B cell (primary cell): ENCODE measurements around the gene RGS19. TPM values are rescaled to one million over a fixed set of nuclear protein-coding genes. Genes with fewer than 3 reads are reported as not detected.
A peak's percentile ranks its signal among the peaks of the same experiment; 100 is the strongest.

Experiments
- ATAC-seq: fragments of 200-7000 bp; cut with Tn5 transposase; one replicate; pipeline ENCODE4 v1.10.0; 2021; ENCODE audit warnings: low read depth, mild to moderate bottlenecking, moderate number of reproducible peaks, moderate library complexity
- CTCF ChIA-PET: fragments of 350-600 bp; sonication (Branson Sonifier 250); formaldehyde crosslinking; loops from one replicate; lab custom pipeline; 2021; ENCODE audit warnings: antibody characterized with exemption, inconsistent platforms; lab: Charles Lee
- POLR2A ChIA-PET: fragments of 350-600 bp; sonication (Branson Sonifier 250); formaldehyde crosslinking; loops from one replicate; lab custom pipeline; 2021; ENCODE audit warnings: antibody characterized with exemption; lab: Charles Lee
- DNase-seq: peaks from one replicate; pipeline ENCODE4 v3.0.0; 2013
- H2AFZ ChIP-seq: 2 replicates; pipeline ENCODE4 v1.6.1; 2012; ENCODE audit warnings: mild to moderate bottlenecking, low read depth, low read length; ENCODE audit not compliant: insufficient read depth, poor library complexity, severe bottlenecking
- H3K27ac ChIP-seq, 2 donors: 1 replicate in 1 of 2; 2 replicates in 1 of 2; pipeline ENCODE4 v1.5.1; 2012 to 2013; ENCODE audit warnings: low read length in 2 of 2, mild to moderate bottlenecking in 2 of 2, moderate library complexity in 1 of 2
- H3K27me3 ChIP-seq, 4 experiments: fragments of 200-600 bp in 1 of 4; sonication (generic) in 1 of 4; replicated peaks in 1 of 4; 1 replicate in 2 of 4; 2 replicates in 2 of 4; pipeline versions ENCODE4 v1.6.1 to v1.7.0; 2013 to 2016; ENCODE audit warnings: low read length in 3 of 4, mild to moderate bottlenecking in 2 of 4, mixed read lengths in 1 of 4, moderate library complexity in 1 of 4; ENCODE audit not compliant: insufficient read depth in 4 of 4, control insufficient read depth in 3 of 4; ENCODE audit errors: control extremely low read depth in 1 of 4
- H3K36me3 ChIP-seq, 2 experiments: replicated peaks in 1 of 2; 1 replicate in 1 of 2; 2 replicates in 1 of 2; pipeline versions ENCODE4 v1.6.1 to v1.7.1; 2013; ENCODE audit warnings: low read length in 1 of 2; ENCODE audit not compliant: insufficient read depth in 2 of 2, control insufficient read depth in 1 of 2; ENCODE audit errors: control extremely low read depth in 1 of 2, extremely low read depth in 1 of 2
- H3K4me1 ChIP-seq, 2 donors: fragments of 200-600 bp in 1 of 2; sonication (generic) in 1 of 2; 1 replicate in 1 of 2; 2 replicates in 1 of 2; pipeline versions ENCODE4 v1.5.1 to v1.6.1; 2013 to 2017; ENCODE audit warnings: low read length in 2 of 2; ENCODE audit not compliant: control insufficient read depth in 2 of 2, insufficient read depth in 2 of 2
- H3K4me2 ChIP-seq: replicated peaks from 2 replicates; pipeline ENCODE3; 2012; ENCODE audit warnings: mild to moderate bottlenecking, low read depth, low read length; ENCODE audit not compliant: poor library complexity, severe bottlenecking
- H3K4me3 ChIP-seq, 5 experiments: fragments of 200-600 bp in 1 of 5; sonication (generic) in 1 of 5; 1 replicate in 3 of 5; 2 replicates in 2 of 5; pipeline versions ENCODE4 v1.5.1 to v1.7.0; 2011 to 2016; ENCODE audit warnings: low read length in 4 of 5, mild to moderate bottlenecking in 4 of 5, low read depth in 2 of 5, control low read depth in 1 of 5, moderate library complexity in 1 of 5; ENCODE audit not compliant: insufficient read depth in 1 of 5; ENCODE audit errors: control extremely low read depth in 1 of 5, extremely low read depth in 1 of 5
- H3K79me2 ChIP-seq: fragments of 200-600 bp; sonication (generic); one replicate; pipeline ENCODE4 v1.6.0; 2016; ENCODE audit warnings: low read length; ENCODE audit not compliant: control insufficient read depth, insufficient read depth
- H3K9ac ChIP-seq: fragments of 200-600 bp; sonication (generic); 2 replicates; pipeline ENCODE4 v1.6.1; 2017; ENCODE audit warnings: mild to moderate bottlenecking, low read length, moderate library complexity
- H3K9me3 ChIP-seq, 3 donors: one replicate each; pipeline versions ENCODE4 v1.6.1 to v1.7.1; 2013; ENCODE audit warnings: low read length in 2 of 3; ENCODE audit not compliant: control insufficient read depth in 2 of 3, insufficient read depth in 1 of 3; ENCODE audit errors: control extremely low read depth in 1 of 3
- H4K20me1 ChIP-seq: 2 replicates; pipeline ENCODE4 v1.6.0; 2012; ENCODE audit warnings: mild to moderate bottlenecking, low read length; ENCODE audit not compliant: insufficient read depth, control insufficient read depth, poor library complexity, severe bottlenecking
- H3K27ac Mint-ChIP-seq: one replicate; pipeline ENCODE4 v1.8.0; 2021; ENCODE audit warnings: mixed read lengths
- H3K27me3 Mint-ChIP-seq: one replicate; pipeline ENCODE4 v1.8.0; 2021; ENCODE audit warnings: mixed read lengths
- H3K4me1 Mint-ChIP-seq: one replicate; pipeline ENCODE4 v1.8.0; 2021; ENCODE audit warnings: mixed read lengths
- H3K4me3 Mint-ChIP-seq: one replicate; pipeline ENCODE4 v1.8.0; 2021; ENCODE audit warnings: mixed read lengths
- H3K9me3 Mint-ChIP-seq: one replicate; pipeline ENCODE4 v1.8.0; 2022; ENCODE audit warnings: mixed read lengths; ENCODE audit not compliant: insufficient read depth
- CTCF ChIP-seq: fragments of 200-600 bp; IDR thresholded peaks from one replicate; pipeline ENCODE4 v1.8.0; 2022; ENCODE audit warnings: antibody characterized with exemption, mild to moderate bottlenecking
- EZH2 ChIP-seq: IDR thresholded peaks from 2 replicates; pipeline ENCODE4 v1.6.1; 2012; ENCODE audit warnings: borderline replicate concordance, low read depth, mild to moderate bottlenecking, moderate library complexity, low read length; ENCODE audit not compliant: insufficient read depth, poor library complexity, severe bottlenecking
- WGBS: methylation state at CpG from one replicate; pipeline ENCODE4 v1.1.5; 2013; ENCODE audit warnings: missing lambda C conversion rate; ENCODE audit not compliant: insufficient coverage; 5-methylcytosine and 5-hydroxymethylcytosine counted together
- intact Hi-C: fragments of 100-400 bp; cut with micrococcal nuclease; formaldehyde crosslinking; loops from one replicate; pipeline ENCODE4 v1.10.0; 2022
- polyA plus RNA-seq: library from polyadenylated mRNA; depleted of rRNA; stranded (reverse); fragments of >200 nt; gene quantifications from 2 replicates; pipeline ENCODE4 v1.2.3, GENCODE V29; 2012
- total RNA-seq, 2 donors: library from RNA; stranded (reverse); fragments of 120-200 nt in 1 of 2; gene quantifications; 1 replicate in 1 of 2; 2 replicates in 1 of 2; pipeline versions ENCODE4 v1.2.3 to v1.2.4, GENCODE V29; 2013 to 2022

RGS19 gene
- total and polyA plus RNA-seq, 2 donors (not counting 1 experiment from before 2014, with no cell fraction given): 69.4 to 203 TPM

- H3K9ac ChIP-seq: no peak overlapping the region
- H3K4me3 ChIP-seq: no peak overlapping the region
- peaks cover 11% of the 10 kb centered on the region for H3K27me3 Mint-ChIP-seq
- no peaks in the 10 kb centered on the region for H3K9me3 Mint-ChIP-seq
- no peaks in the 10 kb centered on the region for H3K36me3 ChIP-seq
- H3K4me1 ChIP-seq: peaks cover 26% of the 10 kb centered on the region in 2 donors
- H2AFZ ChIP-seq: no peak overlapping the region
- intact Hi-C loops: no loop called here
- H3K27ac ChIP-seq: no peak overlapping the region
- H3K4me3 Mint-ChIP-seq: no peak overlapping the region
- H3K27ac Mint-ChIP-seq: no peak overlapping the region
- H3K4me2 ChIP-seq: no peak overlapping the region
- CTCF ChIA-PET: interaction anchor here (1.2 to 11.8 kb wide), 5 partner anchors 14 to 46 kb away, joined by 4 to 220 read pairs (median 5); partner anchors contain the start of gene NPBWR2
- peaks cover 0 to 18% (median 0%) of the 10 kb centered on the region in 3 donors for H3K9me3 ChIP-seq
- no peak for ATAC-seq
- peaks cover 15% of the 10 kb centered on the region for H4K20me1 ChIP-seq
- WGBS: 89% methylated on average over 3 of the region's 11 CpGs
- H3K27me3 ChIP-seq: peaks cover 0 to 14% (median 3%) of the 10 kb centered on the region in 4 experiments
- peaks cover 27% of the 10 kb centered on the region for H3K4me1 Mint-ChIP-seq
- DNase-seq: no peak
- POLR2A ChIA-PET: interaction anchor here (1.4 kb wide), 1 partner anchor 12 kb away, joined by 3 read pairs; no protein-coding TSS in a partner anchor
- peaks cover 4% of the 10 kb centered on the region for H3K79me2 ChIP-seq
- TF ChIP-seq EZH2 (no peak), CTCF (no peak)
These were observed 7.5 kb upstream of the RGS19 start for GRCh38 chr20:64086801-64087200.

- peak overlapping the region; percentile 66 for H3K27ac Mint-ChIP-seq
These were observed 5.4 kb upstream of the RGS19 start for GRCh38 chr20:64084685-64085152.

More at GRCh38 chr20:64084685-64085152, 5.4 kb upstream of the RGS19 start:
- ChIA-PET POLR2A (interaction anchor here (0.7 to 2.7 kb wide), 3 partner anchors 15 to 35 kb away, joined by 3 to 21 read pairs (median 12); no protein-coding TSS in a partner anchor), CTCF (interaction anchor here (1.1 to 11.8 kb wide), 10 partner anchors 15 to 167 kb away, joined by 3 to 220 read pairs (median 10); partner anchors contain the start of genes NPBWR2, SAMD10 and TCEA2)
- H3K4me2 ChIP-seq: peak overlapping the region; percentile 96
- peaks cover 23% of the 10 kb centered on the region for H4K20me1 ChIP-seq
- no peak overlapping the region for H3K9ac ChIP-seq
- H3K36me3 ChIP-seq: no peaks in the 10 kb centered on the region
- peaks cover 0 to 14% (median 3%) of the 10 kb centered on the region in 4 experiments for H3K27me3 ChIP-seq
- intact Hi-C loops: loop anchor here (5.0 kb wide), 1 partner anchor 102 kb away; the partner anchor contains the start of gene PRPF6
- Mint-ChIP-seq H3K4me3 (peak overlapping the region; percentile 90), H3K4me1 (peaks cover 34% of the 10 kb centered on the region), H3K27me3 (peaks cover 11% of the 10 kb centered on the region), H3K9me3 (no peaks in the 10 kb centered on the region)
- H3K79me2 ChIP-seq: peaks cover 4% of the 10 kb centered on the region
- H3K4me3 ChIP-seq: no peak overlapping the region
- 18% methylated on average over 20 of the region's 23 CpGs for WGBS
- no peak overlapping the region for H2AFZ ChIP-seq
- no peak overlapping the region for H3K27ac ChIP-seq
- H3K4me1 ChIP-seq: peaks cover 40 to 42% of the 10 kb centered on the region in 2 donors
- ATAC-seq (no peak), DNase-seq (peak; percentile 59)
- peaks cover 0 to 18% (median 0%) of the 10 kb centered on the region in 3 donors for H3K9me3 ChIP-seq
- TF ChIP-seq CTCF (no peak), EZH2 (no peak)
